Activated naive CD4-positive, alpha-beta T cell treated with anti-CD3 and anti-CD28 coated beads, Interleukin-2, amount 50 U/mL, for 16 hours (primary cell): ENCODE results near the gene ONECUT2.
"Not testable (repeated sequence)": the region's sequence is repeated elsewhere in the genome, so short reads cannot be mapped to it uniquely, and the experiment has no call there.

Experiments used
- DNase-seq: peaks from one replicate; pipeline ENCODE4 v3.0.0-alpha.2; 2020

ONECUT2 gene

DNA sequence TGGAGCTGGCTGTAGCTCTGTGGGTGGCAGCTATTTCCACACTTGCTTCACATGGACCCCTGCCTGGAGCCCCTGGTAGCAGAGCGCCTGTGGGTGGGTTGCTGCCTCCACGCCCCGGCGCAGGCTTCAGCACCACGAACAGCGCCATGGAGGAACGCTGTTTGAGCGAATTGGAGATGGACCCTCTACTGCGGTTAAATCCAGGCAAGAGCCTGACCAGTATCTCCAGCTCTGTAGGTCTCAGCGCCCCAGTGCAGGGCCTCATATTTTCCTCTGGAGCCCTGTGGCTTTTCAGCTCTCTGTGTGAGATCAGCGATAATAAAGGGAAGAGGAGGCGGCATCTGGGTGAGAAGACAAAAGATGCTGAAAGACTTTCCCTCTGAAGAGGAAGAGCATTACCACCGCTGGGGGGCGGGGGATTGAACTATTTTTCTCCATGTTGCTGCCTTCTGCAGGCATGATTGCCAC lies 12.0 kb downstream of the ONECUT2 start:
- no peak for DNase-seq

DNA sequence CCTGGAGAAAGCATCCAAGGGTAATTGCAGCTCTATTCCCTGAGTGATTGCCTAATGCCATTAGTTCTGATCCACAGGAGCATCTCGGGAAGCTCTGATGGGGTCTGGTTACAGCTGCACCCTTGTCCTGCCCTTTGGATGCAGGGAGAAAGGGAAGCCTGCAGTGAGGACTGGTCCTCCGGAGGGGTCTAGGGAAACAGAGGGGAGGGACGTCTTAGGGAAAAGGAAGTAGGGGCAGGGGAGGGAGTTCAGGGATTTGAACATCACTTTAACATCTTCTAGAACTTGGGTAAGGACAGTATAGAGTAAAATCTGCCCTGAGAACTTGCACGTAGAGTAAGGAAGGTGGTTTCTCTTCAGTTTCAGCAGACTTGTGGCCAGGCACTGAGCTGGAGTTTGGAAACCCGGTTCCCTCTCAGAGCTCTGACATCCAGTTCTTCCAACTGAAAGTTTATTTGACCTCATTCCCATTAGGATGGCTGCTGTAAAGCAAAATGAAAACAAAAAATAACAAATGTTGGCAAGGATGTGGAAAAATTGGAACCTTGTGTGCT lies 20.5 kb downstream of the ONECUT2 start:
- DNase-seq: no peak

DNA sequence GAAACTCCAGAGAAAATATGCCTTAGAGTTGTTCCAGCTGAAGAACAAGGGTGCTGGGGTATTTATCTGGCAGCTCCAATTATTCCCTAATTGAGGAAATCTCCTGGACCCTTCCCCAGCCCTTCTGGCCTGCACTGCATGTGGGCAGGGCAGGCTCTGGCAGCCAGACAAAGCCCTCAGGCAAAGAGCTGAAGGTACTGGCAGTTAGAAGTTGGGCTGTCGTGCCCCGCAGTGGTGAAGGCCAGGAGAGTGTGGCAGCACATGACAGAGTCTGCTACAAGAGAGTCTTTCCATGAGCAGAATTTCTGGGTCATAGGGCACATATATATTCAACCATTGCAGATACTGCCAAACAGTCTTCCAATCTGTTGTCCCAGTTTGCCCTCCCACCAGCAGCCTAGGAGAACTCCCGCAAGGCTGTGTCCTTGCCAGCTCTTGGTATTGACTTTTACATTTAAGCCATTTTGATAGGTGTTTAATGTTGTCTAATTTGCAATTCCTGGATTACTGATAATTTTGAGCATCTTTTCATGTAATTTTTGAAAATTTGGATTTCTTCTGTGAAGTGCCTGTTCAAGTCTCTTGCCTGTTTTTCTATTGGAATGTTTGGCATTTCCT lies 26.6 kb downstream of the ONECUT2 start:
- DNase-seq: no peak

DNA sequence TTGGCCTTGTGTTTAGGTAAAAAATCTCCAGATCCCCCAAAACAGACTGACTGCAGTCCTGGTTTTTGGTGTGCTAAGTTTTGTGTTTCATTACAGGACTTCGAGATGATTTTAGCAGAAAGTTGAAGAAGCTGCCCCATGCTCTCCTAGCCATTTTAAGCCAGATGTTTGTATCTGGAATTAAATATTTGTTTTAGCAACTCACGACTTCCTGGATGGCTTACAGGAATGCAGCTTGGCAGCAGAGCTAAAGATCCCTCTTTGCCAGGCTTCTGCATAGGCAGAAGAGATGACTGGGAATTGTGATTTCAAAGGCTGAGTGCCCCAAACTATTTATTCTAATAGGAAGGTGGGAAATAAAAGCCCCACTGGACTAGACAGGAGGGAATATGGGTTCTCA lies 31.1 kb downstream of the ONECUT2 start:
- DNase-seq: no peak

DNA sequence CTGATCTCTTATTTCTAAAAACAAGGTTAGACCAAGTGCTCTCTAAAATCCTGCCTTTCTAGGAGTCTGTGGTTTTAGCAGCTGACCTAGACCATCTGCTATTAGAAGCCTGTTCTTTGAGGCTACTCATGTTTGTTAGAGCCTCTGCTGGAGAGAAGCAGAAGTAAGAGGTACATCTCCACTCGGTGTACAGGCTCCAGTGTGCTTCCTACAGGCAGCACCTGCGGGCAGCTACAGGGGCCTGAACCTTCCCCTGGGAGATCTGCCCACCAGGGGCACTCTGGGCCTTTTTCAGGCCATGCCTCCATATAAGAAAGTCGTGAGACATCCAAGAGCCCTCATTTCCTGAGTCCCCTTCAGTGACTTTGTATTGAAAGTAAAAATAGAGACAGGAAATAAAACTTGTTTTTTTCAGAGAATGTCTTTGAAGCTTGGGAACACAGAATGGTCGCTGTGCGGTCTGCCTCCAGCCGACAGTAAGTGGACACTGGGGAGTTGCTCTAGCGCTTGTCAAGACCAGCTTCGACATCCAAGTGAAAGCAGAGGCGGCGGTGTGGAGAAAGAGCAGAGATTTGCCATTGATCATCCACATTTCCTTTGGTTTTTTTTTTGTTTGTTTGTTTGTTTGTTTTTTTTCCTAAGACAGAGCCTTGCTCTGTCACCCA lies 31.7 kb downstream of the ONECUT2 start:
- DNase-seq: no peak

DNA sequence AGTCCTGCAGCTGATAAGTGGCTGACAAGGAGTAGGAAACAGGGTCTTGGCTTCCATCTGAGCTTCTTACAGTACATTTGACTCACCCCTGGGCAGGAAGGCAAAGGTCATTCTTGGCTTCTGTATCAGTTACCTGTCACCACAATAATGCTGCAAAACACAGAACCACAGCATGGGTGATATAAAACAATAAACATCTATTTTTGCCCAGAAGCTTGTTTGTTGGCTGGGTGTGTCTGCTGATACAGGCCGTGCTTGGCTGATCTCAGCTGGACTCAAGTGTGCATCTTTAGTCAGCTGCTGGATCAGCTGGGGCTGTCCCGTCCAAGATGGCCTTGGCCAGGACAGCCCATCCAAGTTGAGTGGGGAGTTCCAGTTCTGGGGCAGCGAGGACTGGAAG lies 34.7 kb downstream of the ONECUT2 start:
- no peak for DNase-seq

DNA sequence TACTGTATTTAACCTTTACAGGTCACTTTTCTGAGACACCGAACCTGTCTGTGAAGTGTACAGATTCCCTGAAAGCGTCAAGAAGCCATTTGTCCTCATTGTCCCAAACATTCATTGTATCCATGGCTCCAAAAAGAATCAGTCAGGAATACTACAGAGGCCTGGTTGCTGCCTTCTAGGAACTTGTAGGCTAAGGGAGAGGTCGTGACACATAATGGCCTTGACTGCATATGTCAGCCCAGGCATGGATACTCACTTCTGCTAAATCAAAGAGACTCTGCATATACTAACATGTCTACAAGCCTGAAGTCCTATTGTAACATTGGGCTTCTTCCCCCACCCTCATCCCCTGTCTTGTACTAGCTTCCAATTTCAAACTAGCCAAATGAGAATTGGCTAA lies 40.2 kb downstream of the ONECUT2 start:
- no peak for DNase-seq

DNA sequence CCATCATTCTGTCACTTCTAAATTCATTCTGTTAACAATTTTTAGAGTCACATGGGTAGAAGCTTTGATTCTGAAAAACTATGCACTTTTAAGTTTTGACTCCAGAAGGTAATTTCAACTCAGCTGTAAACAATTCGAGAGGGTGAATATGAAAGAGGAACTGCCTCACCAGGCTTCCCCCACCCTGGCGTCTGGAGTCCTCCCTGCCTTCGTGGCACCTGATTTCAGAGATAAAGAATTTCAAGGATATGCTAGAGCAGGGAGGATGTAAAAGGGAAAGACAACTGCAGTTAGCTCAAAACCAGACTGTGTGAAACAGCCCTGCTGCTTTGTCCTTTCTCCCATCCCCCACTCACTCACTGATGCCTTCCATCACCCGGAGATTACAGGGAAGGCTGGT lies 40.7 kb downstream of the ONECUT2 start:
- DNase-seq: no peak

DNA sequence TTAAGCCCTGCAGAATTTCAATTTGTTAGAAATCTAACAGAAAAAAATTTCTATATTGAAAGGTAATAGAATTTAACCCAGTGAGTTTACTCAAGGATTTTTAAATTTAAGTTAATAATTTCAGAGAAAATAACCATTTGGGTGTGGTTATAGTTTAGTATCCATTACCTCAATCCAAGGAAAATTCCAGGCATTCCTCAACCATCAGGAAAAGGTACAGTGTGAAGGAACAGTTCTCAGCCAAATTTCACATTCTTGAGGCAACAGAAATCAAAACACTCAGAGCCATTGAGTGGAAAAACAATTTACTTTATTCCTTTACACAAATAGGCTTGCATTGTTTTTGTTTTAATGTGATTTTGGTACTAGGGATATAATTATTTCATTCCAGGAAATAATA lies 45.6 kb downstream of the ONECUT2 start:
- no peak for DNase-seq

DNA sequence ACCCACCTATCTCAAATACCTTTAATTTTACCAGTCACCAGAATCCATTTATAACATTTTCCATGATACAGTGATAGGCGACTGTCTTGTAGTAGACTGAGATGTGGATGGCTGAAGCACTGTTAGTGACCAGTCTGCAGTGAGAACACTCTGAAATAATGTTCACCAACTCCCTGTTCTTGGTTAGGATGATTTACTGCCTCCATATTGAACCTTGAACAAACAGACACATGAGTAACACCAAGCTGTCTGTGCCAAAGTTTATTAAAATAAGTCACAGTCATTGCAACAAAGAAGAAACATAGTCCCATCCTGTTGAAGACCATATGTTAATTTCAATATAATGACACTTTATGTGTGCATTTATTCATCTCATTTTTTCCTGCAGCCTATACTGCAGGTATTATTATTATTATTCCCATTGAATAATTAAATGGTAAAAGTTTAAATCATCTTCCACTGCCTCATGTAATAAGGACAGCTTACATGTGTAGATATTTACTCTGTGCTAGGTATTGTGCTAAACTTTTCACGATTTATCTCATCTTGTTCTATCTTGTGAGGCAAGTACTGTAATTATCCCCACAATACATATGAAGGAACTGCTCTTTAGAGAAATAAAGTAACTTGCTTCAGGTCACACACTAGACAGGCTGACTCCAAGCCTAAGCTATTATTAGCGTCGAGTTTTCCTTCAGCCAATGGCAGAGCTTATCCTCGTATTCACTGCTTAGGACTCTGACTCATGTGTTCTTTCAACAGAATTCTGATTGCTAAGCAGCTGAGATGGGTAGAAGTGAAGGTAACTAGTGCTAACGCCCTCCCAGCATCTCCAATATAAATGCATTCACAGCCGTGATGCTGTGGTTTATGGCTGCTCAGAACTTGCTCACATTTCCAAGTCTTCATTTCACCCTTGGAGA lies 62.5 kb downstream of the ONECUT2 start:
- DNase-seq: no peak

DNA sequence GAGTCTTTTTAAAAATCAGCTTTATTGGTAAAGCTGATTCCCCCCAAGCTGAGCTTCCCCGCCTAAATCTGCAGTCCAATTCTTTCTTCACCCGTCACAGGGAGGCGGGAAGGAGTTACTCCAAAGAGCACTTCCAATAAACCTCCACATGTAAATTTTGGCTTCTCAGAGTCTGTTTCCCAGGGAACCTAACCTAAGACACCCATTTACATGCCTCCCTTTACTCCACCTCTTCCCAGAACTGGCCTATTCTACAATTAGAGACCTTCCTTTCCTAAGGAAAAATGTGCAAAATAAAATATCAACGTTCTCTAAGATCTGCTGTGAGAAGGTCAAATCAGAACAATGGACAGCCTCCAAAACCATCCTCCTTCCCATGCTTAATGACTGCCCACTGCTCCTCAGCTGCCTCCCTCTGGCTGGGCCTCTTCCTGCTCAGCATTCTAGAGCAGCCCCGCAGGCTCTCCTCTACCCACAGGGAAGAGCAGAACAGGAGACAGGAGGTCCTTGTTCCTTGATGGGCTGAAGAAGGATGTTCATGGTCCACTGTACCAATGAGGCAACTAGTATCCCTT lies 63.6 kb downstream of the ONECUT2 start:
- no peak for DNase-seq

DNA sequence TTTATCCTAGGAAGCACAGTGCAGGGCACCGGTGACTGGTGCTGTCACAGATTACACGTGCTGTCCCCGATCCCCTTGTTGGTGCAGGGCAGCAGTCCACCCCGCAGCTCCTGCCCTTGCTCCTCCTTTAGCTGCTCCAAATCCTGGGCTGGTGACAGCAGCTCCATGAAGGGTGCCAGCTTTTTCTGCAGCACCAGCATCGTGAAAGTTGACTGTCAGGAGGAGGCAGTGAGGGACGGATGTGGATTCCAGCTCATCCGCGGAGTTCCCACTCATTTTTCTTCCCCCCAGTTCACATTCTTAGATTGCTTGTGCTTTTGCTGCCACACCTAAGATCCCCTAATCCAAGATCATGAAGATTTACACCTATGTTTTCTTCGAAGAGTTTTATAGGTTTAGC lies 67.5 kb downstream of the ONECUT2 start:
- DNase-seq: no peak

DNA sequence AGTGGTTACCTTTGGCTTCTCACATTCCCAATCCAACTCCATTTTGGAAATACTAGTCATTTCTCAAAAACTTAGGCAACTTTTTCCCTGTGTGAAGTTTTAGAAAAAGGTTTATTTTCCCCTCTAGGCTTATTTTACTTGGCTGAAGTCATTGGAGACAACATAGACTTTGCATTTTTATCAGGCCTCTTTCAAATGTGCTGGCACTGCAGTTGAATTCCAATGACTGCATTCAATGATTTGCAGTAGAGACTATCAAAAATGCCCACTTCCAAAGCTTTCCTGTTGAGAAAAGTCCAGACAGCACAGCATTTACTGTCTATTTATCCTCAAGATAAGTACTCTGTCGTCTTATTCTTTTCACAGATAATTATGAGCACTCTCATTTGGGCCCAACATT lies 70.1 kb downstream of the ONECUT2 start:
- DNase-seq: no peak

DNA sequence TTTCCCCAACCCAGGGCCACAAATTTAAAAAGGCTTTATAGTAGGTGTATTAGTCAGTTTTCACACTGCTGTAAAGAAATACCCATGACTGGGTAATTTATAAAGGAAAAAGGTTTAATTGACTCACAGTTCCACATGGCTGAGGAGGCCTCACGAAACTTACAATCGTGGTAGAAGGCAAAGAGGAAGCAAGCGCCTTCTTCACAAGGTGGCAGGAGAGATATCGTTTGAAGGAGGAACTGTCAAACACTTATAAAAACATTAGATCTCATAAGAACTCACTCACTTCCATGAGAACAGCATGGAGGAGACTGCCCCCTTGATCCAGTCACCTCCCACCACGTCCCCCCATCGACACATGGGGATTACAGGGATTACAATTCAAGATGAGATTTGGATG lies 80.9 kb downstream of the ONECUT2 start:
- DNase-seq: no peak

DNA sequence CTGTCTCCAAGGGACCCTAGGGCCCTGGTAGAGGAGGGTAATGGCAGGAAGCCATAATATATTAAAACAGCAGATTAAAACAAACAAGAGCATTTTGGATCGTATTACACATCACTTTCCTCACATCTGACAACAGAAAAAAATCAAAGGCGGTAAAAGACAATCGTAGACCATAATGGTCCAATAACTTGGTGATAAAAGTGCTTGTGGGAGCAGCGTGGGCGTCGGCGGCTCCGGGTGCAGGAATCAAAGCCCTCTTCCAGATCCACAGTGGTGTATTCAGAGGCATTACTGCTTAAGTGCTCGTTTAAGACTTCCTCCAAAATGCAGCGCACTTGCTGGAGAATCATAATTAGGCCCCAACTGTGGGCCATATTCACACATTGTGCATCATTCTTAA lies 83.4 kb downstream of the ONECUT2 start:
- no peak for DNase-seq

DNA sequence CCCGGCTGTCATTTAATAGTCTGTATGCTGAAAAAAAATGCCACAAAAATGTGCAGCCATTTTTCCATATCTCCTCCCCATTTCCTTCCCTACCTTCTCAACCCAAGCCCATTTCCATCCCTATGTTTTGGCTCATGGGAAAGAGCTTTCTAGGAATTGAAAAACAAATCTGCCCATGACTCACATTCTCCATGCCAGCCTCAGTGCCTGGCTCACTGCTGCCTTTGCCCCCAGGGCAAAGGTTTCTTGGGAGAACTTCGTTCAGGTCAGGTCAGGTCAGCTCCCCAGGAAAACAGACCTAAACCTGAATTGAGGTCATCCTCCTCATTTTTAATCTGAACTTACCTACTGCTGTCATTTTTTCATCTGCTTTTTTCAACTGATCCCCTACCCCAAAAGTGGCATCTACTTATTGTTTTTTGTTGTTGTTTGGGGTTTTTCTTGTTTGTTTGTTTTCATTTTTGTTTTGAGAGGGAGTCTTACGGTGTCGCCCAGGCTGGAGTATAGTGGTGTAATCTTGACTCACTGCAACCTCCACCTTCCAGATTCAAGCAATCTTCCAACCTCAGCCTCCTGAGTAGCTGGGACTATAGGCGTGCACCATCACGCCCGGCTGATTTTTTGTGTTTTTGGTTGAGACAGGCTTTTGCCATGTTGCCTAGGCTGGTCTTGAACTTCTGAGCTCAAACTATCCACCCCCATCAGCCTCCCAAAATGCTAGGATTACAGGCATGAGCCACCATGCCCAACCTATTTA lies 84.7 kb downstream of the ONECUT2 start:
- no peak for DNase-seq

DNA sequence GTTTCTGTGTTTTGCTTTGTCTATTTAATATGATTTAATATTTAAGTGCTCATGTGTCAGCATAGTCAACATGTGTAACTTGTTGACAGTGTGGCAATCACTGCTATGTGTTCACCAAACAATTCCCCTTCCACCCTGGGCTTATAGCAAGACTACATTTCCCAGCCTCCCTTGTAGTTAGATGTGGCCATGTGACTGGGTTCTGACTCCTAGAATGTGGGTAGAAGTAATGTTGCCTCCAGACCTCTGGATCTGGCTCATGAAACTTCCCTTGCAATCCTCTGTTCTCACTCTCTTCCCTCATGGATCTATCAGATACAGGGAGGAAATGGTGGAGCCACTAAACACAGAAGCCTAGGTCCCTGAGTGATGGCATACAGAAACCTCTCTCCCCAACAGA lies 87.2 kb downstream of the ONECUT2 start:
- not testable (repeated sequence) for DNase-seq

DNA sequence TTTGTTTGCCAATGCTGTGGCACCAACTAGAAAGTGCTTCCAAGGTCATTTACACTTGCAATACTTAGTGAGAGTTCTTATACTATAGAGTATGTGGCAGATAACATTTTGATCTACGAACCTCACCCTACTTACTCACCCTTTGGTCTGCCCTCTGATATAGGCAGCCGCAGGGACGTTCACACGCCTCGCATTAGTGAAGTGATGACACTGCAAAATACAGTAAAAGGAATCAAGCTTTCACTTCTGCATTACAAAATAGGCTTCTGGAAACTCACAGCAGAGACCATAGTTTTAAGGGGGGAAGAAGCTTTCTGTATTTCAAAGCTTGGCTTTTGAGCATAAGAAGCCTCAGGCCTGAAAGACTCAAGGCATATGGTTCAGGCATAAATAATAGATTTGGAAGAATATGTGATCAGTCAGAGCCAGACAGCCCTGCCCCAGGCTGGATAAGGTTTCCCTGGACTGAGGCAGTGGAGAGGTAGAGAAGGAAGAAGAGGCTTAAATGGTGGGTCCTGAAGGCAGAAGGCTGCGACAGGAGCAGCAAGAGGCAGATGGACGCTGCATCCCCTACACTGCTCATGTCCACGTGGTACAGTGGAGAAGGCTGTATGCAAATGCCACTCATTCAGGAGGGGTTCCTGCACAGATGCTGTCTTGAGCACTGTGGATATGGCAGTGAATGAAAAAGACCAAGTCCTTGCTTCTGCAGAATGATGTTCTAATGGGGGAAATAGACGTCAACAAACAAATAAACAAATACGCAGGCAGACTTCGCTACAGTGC lies 88.2 kb downstream of the ONECUT2 start:
- DNase-seq: no peak

DNA sequence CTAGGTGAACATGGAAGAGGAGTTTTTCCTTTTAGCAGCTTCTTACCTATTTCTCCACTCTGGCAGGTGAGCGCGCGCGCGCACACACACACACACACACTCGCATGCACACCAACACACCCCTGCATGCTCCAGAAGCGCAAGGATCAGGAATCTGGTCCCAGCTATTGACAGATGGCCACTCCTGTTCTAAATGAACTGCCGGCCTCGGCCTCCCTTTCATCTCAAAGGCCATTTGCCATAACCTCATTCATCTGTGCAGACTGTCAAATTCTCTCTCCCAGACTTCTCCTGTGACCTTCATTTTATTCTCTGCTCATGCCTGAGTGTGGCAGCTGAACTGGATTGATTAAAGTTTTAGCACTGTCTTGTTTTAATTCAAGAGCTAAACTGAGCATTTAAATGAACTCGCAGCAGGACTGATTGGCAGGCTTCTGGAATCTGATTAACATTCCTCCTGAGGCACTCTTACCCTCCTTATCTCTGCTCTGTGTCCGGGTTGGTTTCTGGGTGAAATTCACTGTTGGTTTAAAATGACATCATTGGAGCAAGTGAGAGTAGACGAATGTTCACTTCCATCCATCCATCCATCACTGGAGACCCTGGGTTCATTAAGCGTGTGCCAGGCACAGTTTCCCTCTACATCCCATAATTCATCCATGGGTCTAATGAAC lies 92.5 kb downstream of the ONECUT2 start:
- DNase-seq: no peak

DNA sequence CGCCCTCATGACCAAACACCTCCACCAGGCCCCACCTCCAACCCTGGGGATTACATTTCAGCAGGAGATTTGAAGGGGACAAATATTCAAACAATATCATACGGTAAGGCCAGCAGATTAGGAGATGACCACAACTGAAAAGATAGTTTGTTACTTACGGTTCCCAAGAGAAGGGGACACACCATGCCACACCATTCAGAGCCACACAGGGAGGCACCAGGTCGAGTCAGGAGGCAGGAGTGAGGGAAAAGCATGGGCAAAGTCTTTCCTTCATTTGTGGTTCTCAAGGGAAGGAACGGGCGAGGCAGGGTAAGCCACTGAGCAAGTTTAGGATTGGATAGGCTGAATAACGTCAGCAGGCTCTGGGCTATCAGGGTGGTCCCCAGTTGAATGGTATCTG lies 94.0 kb downstream of the ONECUT2 start:
- no peak for DNase-seq
